HG03039 (cell line): Measurements from ENCODE around the gene GMPR2.

Source experiments
- ATAC-seq: cut with Tn5 transposase; IDR thresholded peaks from one replicate; pipeline ENCODE4 v1.9.1; 2021; ENCODE audit warnings: mild to moderate bottlenecking, moderate library complexity; ENCODE audit not compliant: unreplicated experiment

Gene GMPR2

GRCh38 chr14:24232645-24233537 is at the start of gene GMPR2:
TSS of gene GMPR2 (plus strand) at chr14:24232929. CDS start at chr14:24233254, 325 bp downstream.
- ATAC-seq = peak; percentile 37

GRCh38 chr14:24183014-24183481 is 49.7 kb upstream of the GMPR2 start:
- ATAC-seq = no peak

GRCh38 chr14:24184104-24184970 is 48.4 kb upstream of the GMPR2 start:
- ATAC-seq = no peak

GRCh38 chr14:24185026-24185425 is 47.7 kb upstream of the GMPR2 start:
- no peak for ATAC-seq

GRCh38 chr14:24185741-24186140 is 47.0 kb upstream of the GMPR2 start:
- no peak for ATAC-seq

GRCh38 chr14:24186831-24187538 is 45.7 kb upstream of the GMPR2 start:
- ATAC-seq = no peak

- no peak for ATAC-seq
These were observed 45.2 kb upstream of the GMPR2 start for GRCh38 chr14:24187539-24187915.

GRCh38 chr14:24188251-24189058 is 44.3 kb upstream of the GMPR2 start, which contains the start of gene IPO4:
TSS of gene IPO4 (minus strand) at chr14:24188816. CDS start at chr14:24188787, 29 bp downstream.
- ATAC-seq = peak; percentile 80

- ATAC-seq = no peak
These were observed 43.7 kb upstream of the GMPR2 start for GRCh38 chr14:24189059-24189375.

- no peak for ATAC-seq
These were observed 43.3 kb upstream of the GMPR2 start for GRCh38 chr14:24189460-24189859.

- ATAC-seq = no peak
These were observed 42.3 kb upstream of the GMPR2 start for GRCh38 chr14:24190416-24190815.

GRCh38 chr14:24192933-24193332 is 39.8 kb upstream of the GMPR2 start:
- ATAC-seq = no peak

GRCh38 chr14:24194186-24194872 is 38.4 kb upstream of the GMPR2 start:
- ATAC-seq = no peak

- ATAC-seq = no peak
These were observed 37.9 kb upstream of the GMPR2 start for GRCh38 chr14:24194873-24195185.

- peak; percentile 79 for ATAC-seq
These were observed 37.3 kb upstream of the GMPR2 start, which contains the start of gene TM9SF1 for GRCh38 chr14:24195186-24196070. TSS of gene TM9SF1 (minus strand) at chr14:24195441. CDS start at chr14:24195019, 422 bp downstream.

- no peak for ATAC-seq
These were observed 36.4 kb upstream of the GMPR2 start for GRCh38 chr14:24196071-24197055.

GRCh38 chr14:24197056-24197450 is 35.7 kb upstream of the GMPR2 start:
- ATAC-seq = no peak
